Placental epithelial cell (primary cell): ENCODE data around the gene KIAA1614. TPM values are rescaled to one million over a fixed set of nuclear protein-coding genes. Genes with fewer than 3 reads are reported as not detected.

Source experiments
- total RNA-seq: library from RNA; depleted of rRNA; stranded (reverse); fragments of >200 nt; gene quantifications from 2 replicates; pipeline ENCODE4 v1.2.3, GENCODE V29; 2012

The KIAA1614 gene
- total RNA-seq, result 12.8 and 22.4 TPM in 2 replicates

GRCh38 chr1:180912801-180913565 lies at the start of gene KIAA1614:
TSS of gene KIAA1614 (plus strand) at chr1:180912897. CDS start at chr1:180913244, 347 bp downstream.

Other genes starting within 250 kb of the KIAA1614 start
- gene STX6, start 110.0 kb downstream of the KIAA1614 start, total RNA-seq, result 15.7 and 17.7 TPM in 2 replicates
- 23.6 and 25.9 TPM in 2 replicates for gene MR1, start 121.1 kb downstream of the KIAA1614 start, total RNA-seq
- gene IER5, start 175.8 kb downstream of the KIAA1614 start, total RNA-seq, result 45.1 and 61.4 TPM in 2 replicates